SHP77 (cell line): ENCODE results near the gene TWF2.
A peak's percentile ranks its signal among the peaks of the same experiment; 100 is the strongest.

ENCODE experiments used
- DNase-seq, 2 experiments: peaks; one replicate each; lab custom pipeline; 2025; lab: John Stamatoyannopoulos, UW

Gene TWF2

DNA sequence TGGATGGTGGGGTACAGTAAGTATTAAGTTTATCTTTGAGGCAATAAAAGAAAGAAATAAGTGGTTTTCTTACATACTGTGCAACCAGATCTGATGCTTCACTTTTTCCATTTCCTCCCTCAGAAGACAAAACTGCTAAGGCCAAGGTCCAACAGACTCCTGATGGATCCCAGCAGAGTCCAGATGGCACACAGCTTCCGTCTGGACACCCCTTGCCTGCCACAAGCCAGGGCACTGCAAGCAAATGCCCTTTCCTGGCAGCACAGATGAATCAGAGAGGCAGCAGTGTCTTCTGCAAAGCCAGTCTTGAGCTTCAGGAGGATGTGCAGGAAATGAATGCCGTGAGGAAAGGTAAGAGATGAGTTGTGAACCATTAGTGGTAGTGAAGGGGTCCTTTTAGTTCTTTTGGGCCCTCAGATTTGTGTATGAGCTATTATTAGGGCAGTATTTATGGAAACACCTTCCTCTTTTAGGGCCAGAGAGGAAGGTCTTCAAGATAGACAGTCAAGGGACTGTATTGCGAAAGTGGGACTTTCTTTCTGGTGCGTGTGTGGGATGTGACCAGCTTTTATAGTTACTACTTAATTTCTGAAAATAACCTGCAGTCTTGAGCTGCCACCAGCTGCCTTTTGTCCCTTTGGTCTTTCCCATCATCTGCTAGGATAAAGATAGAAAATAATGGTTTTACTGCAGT, 36.4 kb downstream of the TWF2 start:
- no peak for DNase-seq

DNA sequence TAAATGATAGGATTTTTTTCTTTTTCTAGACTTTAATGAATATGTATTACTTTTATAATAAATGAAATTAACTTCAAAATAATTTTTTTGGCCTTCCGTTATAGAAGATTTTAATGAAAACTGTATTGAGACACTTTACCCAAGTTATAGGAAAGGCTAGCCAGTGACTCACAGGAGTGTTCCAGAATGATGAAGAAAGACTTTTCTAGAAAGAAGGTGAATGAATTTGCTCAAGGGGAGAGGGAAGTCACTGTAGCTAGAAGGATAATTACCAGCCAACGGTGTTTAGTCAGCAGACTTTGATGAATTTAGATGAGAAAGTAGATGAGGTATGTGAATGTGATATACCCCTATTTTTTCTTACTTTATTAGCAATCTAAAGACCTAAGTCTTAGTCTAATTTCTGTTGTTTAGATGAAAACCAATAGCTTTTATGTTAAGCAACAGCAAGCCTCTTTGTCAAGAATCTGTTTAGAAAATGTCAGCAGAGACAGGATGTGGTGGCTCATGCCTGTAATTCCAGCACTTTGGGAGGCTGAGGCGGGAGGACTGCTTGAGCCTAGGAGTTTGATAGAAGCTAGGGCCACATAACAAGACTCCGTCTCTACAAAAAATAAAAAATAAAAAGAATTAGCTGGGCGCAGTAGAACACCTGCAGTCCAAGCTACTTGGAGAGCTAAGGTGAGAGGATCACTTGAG, 37.8 kb downstream of the TWF2 start:
- DNase-seq, result no peak

DNA sequence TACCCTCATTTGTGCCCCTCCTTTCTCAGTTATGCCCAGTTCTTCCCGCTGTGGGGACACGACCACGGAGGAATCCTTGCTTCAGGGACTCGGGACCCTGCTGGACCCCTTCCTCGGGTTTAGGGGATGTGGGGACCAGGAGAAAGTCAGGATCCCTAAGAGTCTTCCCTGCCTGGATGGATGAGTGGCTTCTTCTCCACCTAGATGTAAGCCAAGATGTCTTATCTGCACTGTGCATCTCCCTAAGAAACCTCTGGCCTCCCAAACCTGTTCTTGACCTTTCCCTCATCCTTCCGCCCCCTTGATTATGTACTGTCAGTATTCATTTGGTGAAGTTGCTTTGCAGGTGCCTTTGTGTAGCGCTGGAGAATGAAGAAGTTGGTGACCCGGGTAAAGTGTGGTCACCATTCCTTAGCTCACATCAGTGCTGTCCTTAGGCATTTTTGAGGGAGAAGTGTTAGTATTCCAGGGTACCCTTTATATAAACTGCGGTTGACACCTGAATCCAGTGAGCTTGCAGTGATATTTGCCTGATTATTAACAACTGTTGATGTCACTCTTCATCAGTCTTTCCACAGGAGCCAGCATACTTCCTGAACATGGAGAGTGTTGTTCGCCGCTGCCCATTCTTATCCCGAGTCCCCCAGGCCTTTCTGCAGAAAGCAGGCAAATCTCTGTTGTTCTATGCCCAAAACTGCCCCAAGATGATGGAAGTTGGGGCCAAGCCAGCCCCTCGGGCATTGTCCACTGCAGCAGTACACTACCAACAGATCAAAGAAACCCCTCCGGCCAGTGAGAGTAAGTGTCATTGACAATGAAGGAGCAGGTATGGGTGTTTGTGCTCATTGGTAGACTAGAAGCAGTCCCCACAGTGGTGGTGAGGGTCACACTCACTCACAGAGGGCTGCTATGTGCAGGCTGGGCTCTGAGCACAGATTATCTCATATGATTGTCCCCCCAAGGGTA, 40.0 kb downstream of the TWF2 start:
- DNase-seq, result no peak

DNA sequence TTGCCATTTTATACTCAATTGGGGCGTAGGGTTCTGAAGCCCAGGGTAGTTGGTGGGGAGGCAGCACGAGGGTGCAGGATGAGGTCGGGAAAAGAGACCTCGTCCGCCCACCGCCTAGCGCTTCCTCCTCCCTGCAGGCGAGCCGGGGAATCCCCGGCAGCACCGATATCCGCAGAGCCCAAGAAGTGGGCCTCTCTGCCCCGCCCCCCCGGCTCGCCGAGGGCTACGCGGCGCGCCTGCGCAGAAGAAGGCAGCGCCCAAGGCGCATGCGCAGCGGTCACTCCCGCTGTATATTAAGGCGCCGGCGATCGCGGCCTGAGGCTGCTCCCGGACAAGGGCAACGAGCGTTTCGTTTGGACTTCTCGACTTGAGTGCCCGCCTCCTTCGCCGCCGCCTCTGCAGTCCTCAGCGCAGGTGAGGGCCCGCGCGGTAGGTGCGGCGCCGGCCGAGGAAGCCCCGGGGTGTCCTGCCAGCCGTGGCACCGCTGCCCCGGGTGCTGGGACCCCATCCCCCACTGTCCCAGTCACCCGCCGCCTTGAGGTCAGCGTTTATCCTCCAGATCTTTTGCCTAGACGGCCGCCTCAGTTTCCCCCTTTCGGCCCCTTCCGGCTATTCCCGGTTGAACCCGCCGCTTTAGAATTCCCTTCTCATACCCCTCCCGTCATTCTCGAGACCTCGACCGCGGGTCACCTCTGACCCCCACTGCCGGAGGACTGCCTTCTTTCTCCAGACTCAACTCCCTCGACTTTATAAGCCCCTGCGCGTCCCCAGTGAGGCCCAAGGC, 40.9 kb downstream of the TWF2 start, which contains the start of gene ALAS1:
Gene ALAS1 (plus strand): TSS at position 319 of the 784 bp plus-strand sequence. CDS start 1,082 bp downstream, outside the sequence.
- DNase-seq, result peak; percentile 83 to 89

GRCh38 chr3:52197499-52197841, 41.5 kb downstream of the TWF2 start:
- DNase-seq, result no peak

- DNase-seq, result no peak
These were observed 42.0 kb downstream of the TWF2 start for GRCh38 chr3:52196977-52197376.

- DNase-seq, result no peak
These were observed 43.1 kb downstream of the TWF2 start for GRCh38 chr3:52195823-52196331.

DNA sequence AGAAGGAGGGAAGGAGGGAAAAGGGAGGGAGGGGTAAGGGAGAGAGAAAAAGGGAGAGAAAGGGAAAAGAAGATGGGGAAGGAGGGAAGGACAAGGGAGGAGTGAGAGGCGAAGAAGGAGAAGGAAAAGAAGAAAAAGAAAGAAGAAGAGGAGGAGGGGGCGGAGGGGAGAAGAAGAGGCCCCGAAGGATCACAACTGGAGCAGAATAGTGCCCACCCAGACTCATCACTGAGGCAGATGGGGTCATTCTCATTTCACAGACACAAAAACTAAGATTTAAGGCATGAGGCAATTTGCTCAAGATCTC, 43.7 kb downstream of the TWF2 start:
- DNase-seq, result no peak

DNA sequence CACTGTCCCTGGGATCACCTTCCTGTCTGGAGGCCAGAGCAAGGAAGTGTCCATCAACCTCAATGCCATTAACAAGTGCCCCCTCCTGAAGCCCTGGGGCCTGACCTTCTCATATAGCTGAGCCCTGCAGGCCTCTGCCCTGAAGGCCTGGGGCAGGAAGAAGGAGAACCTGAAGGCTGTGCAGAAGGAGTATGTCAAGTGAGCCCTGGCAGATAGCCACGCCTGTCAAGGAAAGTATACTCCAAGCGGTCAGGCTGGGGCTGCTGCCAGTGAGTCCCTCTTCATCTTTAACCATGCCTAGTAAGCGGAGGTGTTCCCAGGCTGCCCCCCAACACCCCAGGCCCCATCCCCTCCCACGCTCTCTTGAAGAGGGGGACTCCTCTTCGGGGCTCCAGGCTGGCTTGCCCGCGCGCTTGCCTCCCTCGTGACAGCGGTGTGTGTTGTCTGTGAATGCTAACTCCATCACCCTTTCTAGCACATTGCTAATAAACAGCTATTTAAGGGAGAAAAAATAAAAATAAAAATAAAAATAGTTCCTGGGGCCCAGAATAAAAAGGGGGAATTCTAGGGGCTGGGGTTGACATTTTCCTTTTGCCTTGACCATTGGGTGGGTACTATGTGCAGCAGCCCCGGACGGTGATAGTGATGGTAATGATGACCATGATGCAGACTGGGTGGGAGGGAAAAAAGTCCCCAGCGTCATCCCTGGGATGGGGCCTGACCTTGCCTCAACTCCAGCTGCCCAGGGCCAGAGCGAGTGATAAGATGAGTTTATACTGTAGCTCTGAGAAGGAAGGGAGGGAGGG, 44.3 kb downstream of the TWF2 start:
- DNase-seq, result no peak

DNA sequence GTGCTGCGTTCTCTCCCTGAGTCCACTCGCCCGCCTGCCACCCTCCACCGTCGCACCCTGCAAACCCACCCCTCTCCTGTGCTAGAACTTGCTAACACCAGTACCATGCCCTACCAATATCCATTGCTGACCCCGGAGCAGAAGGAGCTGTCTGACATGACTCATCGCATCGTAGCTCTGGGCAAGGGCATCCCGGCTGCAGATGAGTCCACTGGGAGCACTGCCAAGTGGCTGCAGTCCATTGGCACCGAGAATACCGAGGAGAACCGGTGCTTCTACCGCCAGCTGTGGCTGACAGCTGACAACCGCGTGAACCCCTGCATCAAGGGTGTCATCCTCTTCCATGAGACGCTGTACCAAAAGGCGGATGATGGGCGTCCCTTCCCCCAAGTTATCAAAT, 45.9 kb downstream of the TWF2 start:
- DNase-seq, result peak; percentile 24 to 64

- DNase-seq, result no peak
These were observed 47.3 kb downstream of the TWF2 start for GRCh38 chr3:52191663-52192062.

DNA sequence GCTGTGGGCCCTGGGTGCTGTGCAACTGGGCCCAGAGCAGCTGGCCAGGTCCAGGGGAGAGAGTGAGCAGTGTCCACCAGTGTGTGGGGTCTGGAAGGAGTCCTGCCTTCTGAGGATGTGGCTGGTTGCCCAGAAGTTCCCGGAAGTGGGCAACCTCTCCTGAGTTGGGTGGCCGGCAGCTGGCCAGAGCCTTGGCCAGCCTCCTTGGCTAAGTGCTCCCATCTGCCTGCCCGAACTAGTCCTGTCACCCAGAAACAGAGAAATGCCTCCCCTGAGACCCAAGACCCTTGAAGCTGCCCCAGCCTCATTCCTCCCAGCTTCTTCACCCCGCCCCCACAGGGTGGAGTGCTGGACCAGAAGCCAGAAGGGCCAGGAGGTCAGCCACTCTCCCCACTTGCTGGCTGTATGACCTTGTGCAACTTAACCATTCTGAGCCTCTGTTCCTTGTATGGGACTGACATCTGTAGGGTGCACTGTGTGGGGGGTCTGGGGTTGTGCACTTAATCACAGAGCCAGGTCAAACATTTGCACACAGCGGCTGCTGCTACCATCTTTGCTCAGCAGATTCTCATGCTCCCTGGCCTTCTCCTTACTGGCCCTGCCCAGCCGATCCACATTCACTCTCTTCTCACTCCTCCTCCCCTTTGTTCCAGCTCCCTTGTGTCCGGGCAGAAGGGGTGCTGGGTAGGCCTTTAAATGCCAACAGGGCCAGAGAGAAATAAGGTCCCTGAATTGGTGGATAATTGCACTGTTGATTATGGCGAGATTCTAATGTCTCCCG, 48.5 kb downstream of the TWF2 start:
- DNase-seq, result no peak

- DNase-seq, result no peak
These were observed 50.4 kb downstream of the TWF2 start for GRCh38 chr3:52188556-52188955.

GRCh38 chr3:52186729-52187128, 52.2 kb downstream of the TWF2 start:
- DNase-seq, result no peak

GRCh38 chr3:52185837-52186236, 53.1 kb downstream of the TWF2 start:
- no peak for DNase-seq

- DNase-seq, result no peak
These were observed 53.6 kb downstream of the TWF2 start for GRCh38 chr3:52185311-52185710.

DNA sequence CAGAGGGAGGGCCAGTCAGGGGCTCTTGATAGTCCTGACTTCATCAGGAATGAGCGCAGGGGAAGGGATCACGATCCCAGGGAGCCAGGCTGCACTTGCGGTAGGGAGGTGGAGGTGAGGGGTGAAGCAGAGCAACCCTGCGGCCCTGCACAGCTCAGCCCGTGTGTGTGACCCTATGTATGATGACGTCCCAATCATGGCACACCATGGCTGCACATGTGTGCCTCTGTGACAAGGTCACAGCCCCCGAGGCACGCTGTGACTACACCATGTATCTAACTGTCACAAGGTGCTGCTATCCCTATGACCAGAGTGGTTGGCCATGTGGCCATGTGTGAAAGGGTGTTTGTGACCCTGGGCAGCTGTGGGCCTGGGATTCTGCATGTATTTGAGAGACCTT, 54.3 kb downstream of the TWF2 start:
- no peak for DNase-seq

- DNase-seq, result peak in 1 of 2 experiments; percentile 19
These were observed 55.0 kb downstream of the TWF2 start for GRCh38 chr3:52183786-52184445.

- DNase-seq, result no peak
These were observed 56.3 kb downstream of the TWF2 start for GRCh38 chr3:52182691-52183090.

DNA sequence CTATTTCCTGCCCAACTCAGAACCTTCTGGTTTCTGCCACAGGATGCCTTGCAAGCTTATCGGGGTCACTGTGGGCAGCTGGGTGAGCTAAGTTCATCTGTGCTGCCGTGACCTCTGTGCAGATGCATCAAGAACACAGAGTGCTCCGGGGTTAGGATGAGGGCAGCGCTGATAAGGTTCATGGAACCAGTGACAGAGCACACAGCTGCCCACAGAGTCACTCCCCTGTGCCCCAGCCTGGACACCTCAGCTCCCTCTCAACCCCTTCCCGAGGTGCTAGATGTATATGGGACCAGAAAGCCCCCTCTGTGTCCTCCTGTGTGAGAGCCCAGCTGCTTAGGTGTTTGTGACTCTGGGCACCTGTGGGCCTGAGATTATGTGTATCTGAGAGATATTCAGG, 56.8 kb downstream of the TWF2 start:
- DNase-seq, result no peak
